ENCODE data around the gene TNN. TPM values are rescaled to one million over a fixed set of nuclear protein-coding genes. Genes with fewer than 3 reads are reported as not detected.

The TNN gene
- total RNA-seq, 1 experiment from 2014 or later, result 0.11 TPM

- H3K79me1 ChIP-seq (ENCODE audit: insufficient read depth, low read depth, low read length, poor library complexity, severe bottlenecking), result no peaks in the 10 kb centered on the region
- no peak overlapping the region for H2BK15ac ChIP-seq (ENCODE audit: low read depth, low read length)
- H3K4me3 Mint-ChIP-seq, result no peak overlapping the region
- no peaks in the 10 kb centered on the region for H3K9me3 ChIP-seq (ENCODE audit: control insufficient read depth, low read depth, low read length)
- H3K4me1 Mint-ChIP-seq, result no peaks in the 10 kb centered on the region
- no peak overlapping the region for H2BK20ac ChIP-seq (ENCODE audit: low read depth, low read length, poor library complexity, severe bottlenecking)
- H4K91ac ChIP-seq (ENCODE audit: insufficient read length, low read depth, low read length), result no peak overlapping the region
- no peaks in the 10 kb centered on the region for H3K36me3 Mint-ChIP-seq (ENCODE audit: insufficient read depth in 1 of 3, low read depth in 3 of 3)
- WGBS (ENCODE audit: extremely low coverage, insufficient read length, low lambda C conversion rate), result no CpG with 5 or more reads among the region's 3 CpGs
- no peak overlapping the region for H3K18ac ChIP-seq (ENCODE audit: insufficient read length, low read depth, low read length)
- H4K5ac ChIP-seq (ENCODE audit: insufficient read length, low read depth, low read length), result no peak overlapping the region
- no peaks in the 10 kb centered on the region for H3K23me2 ChIP-seq (ENCODE audit: insufficient read length, low read depth, low read length, poor library complexity, severe bottlenecking)
- no peak overlapping the region for H3K9ac ChIP-seq (ENCODE audit: extremely low read depth, insufficient read length, low read length)
- H2BK12ac ChIP-seq (ENCODE audit: insufficient read length, low read depth, low read length), result no peak overlapping the region
- no peak overlapping the region for H2AK5ac ChIP-seq (ENCODE audit: insufficient read length, low read length)
- H3T11ph ChIP-seq (ENCODE audit: low read length), result no peak overlapping the region
- no peak overlapping the region for H2BK5ac ChIP-seq (ENCODE audit: insufficient read length, low read length)
- no peak overlapping the region for H2BK120ac ChIP-seq (ENCODE audit: low read depth, low read length, poor library complexity, severe bottlenecking)
- H3K79me2 ChIP-seq (ENCODE audit: insufficient read depth, low read length), result no peaks in the 10 kb centered on the region
- H3K27me3 Mint-ChIP-seq (ENCODE audit: low read depth), result no peaks in the 10 kb centered on the region; the same call in 1 of the 2 replicates
- H3K27ac ChIP-seq (ENCODE audit: insufficient read length, low read depth, low read length), result no peak overlapping the region
- H3K23ac ChIP-seq (ENCODE audit: insufficient read length, low read depth, low read length), result no peak overlapping the region
- H3K9me3 Mint-ChIP-seq, result peaks cover 0 to 2% of the 10 kb centered on the region in 2 experiments; a peak in 2 of 5 replicates
- no peaks in the 10 kb centered on the region for H3K27me3 ChIP-seq (ENCODE audit: insufficient read depth, low read length)
- H3K27ac Mint-ChIP-seq, result no peak overlapping the region; a peak in 1 of 7 replicates
- no peak for DNase-seq
- no peak overlapping the region for H3K56ac ChIP-seq (ENCODE audit: insufficient read length, low read depth, low read length)
- H3K4ac ChIP-seq (ENCODE audit: low read depth, low read length), result no peak overlapping the region
- no peaks in the 10 kb centered on the region for H3K4me1 ChIP-seq (ENCODE audit: insufficient read depth, low read length)
- H4K20me1 ChIP-seq (ENCODE audit: control insufficient read depth, insufficient read depth, insufficient read length), result no peaks in the 10 kb centered on the region
- TF ChIP-seq, protein P1, sequence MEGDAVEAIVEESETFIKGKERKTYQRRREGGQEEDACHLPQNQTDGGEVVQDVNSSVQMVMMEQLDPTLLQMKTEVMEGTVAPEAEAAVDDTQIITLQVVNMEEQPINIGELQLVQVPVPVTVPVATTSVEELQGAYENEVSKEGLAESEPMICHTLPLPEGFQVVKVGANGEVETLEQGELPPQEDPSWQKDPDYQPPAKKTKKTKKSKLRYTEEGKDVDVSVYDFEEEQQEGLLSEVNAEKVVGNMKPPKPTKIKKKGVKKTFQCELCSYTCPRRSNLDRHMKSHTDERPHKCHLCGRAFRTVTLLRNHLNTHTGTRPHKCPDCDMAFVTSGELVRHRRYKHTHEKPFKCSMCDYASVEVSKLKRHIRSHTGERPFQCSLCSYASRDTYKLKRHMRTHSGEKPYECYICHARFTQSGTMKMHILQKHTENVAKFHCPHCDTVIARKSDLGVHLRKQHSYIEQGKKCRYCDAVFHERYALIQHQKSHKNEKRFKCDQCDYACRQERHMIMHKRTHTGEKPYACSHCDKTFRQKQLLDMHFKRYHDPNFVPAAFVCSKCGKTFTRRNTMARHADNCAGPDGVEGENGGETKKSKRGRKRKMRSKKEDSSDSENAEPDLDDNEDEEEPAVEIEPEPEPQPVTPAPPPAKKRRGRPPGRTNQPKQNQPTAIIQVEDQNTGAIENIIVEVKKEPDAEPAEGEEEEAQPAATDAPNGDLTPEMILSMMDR (conservative IDR thresholded peaks at IDR 0.05), result no peak
- no peak overlapping the region for H3K4me2 ChIP-seq (ENCODE audit: insufficient read depth, insufficient read length, low read length)
- no peak overlapping the region for H4K8ac ChIP-seq (replicated peaks; ENCODE audit: insufficient read length, low read depth, low read length)
- H2AFZ ChIP-seq (ENCODE audit: low read length), result no peak overlapping the region
- no peak overlapping the region for H3K14ac ChIP-seq (ENCODE audit: insufficient read depth, low read length)
Measured at GRCh38 chr1:175054736-175055135, 12.9 kb upstream of the TNN start.
